Stimulated activated memory B cell treated with anti-CD40 and anti-IgM and Interleukin-4, amounts not matched to agents 10 μg/mL and 1 μg/mL and 100 μg/mL, for 72 hours (primary cell): ENCODE results near the gene SFR1.
"Not testable (repeated sequence)": the region's sequence is repeated elsewhere in the genome, so short reads cannot be mapped to it uniquely, and the experiment has no call there.

ENCODE experiments used
- ATAC-seq: fragments of 150-1000 bp; cut with Tn5 transposase; 2 replicates; pipeline ENCODE4 v1.10.0; 2021
- H3K27ac Mint-ChIP-seq: one replicate; pipeline ENCODE4 v1.8.0; 2022; ENCODE audit warnings: mild to moderate bottlenecking, mixed read lengths
- H3K27me3 Mint-ChIP-seq: one replicate; pipeline ENCODE4 v1.8.0; 2022; ENCODE audit warnings: mixed read lengths
- H3K36me3 Mint-ChIP-seq: one replicate; pipeline ENCODE4 v1.8.0; 2022; ENCODE audit warnings: mixed read lengths
- H3K4me1 Mint-ChIP-seq: one replicate; pipeline ENCODE4 v1.8.0; 2022; ENCODE audit warnings: mixed read lengths
- H3K4me3 Mint-ChIP-seq: one replicate; pipeline ENCODE4 v1.8.0; 2022; ENCODE audit warnings: mild to moderate bottlenecking, moderate library complexity, mixed read lengths
- H3K9me3 Mint-ChIP-seq: one replicate; pipeline ENCODE4 v1.8.0; 2022; ENCODE audit warnings: mixed read lengths

SFR1 gene

GRCh38 chr10:104123397-104123796, 1.4 kb downstream of the SFR1 start:
- Mint-ChIP-seq H3K36me3 (peaks cover 9% of the 10 kb centered on the region), H3K9me3 (no peaks in the 10 kb centered on the region), H3K27ac (no peak overlapping the region), H3K4me1 (peaks cover 21% of the 10 kb centered on the region), H3K4me3 (no peak overlapping the region), H3K27me3 (no peaks in the 10 kb centered on the region)
- no peak for ATAC-seq

GRCh38 chr10:104127411-104127810, 5.4 kb downstream of the SFR1 start:
- H3K4me1 Mint-ChIP-seq = peaks cover 11% of the 10 kb centered on the region
- ATAC-seq = no peak
- no peak overlapping the region for H3K27ac Mint-ChIP-seq
- H3K9me3 Mint-ChIP-seq = no peaks in the 10 kb centered on the region
- no peak overlapping the region for H3K4me3 Mint-ChIP-seq
- peaks cover 9% of the 10 kb centered on the region for H3K36me3 Mint-ChIP-seq
- peaks cover 3% of the 10 kb centered on the region for H3K27me3 Mint-ChIP-seq

- H3K4me1 Mint-ChIP-seq = peaks cover 6% of the 10 kb centered on the region
- H3K4me3 Mint-ChIP-seq = no peak overlapping the region
- H3K27ac Mint-ChIP-seq = no peak overlapping the region
- H3K27me3 Mint-ChIP-seq = peaks cover 11% of the 10 kb centered on the region
- no peak for ATAC-seq
- H3K36me3 Mint-ChIP-seq = peaks cover 9% of the 10 kb centered on the region
- H3K9me3 Mint-ChIP-seq = no peaks in the 10 kb centered on the region
Measured at GRCh38 chr10:104128214-104128613, 6.2 kb downstream of the SFR1 start.

- Mint-ChIP-seq H3K27me3 (peaks cover 22% of the 10 kb centered on the region), H3K4me3 (no peak overlapping the region), H3K36me3 (peaks cover 9% of the 10 kb centered on the region), H3K4me1 (peaks cover 6% of the 10 kb centered on the region), H3K9me3 (no peaks in the 10 kb centered on the region), H3K27ac (no peak overlapping the region)
- ATAC-seq = no peak
Measured at GRCh38 chr10:104130041-104130440, 8.1 kb downstream of the SFR1 start.

- H3K4me3 Mint-ChIP-seq = no peak overlapping the region
- no peak overlapping the region for H3K27ac Mint-ChIP-seq
- H3K4me1 Mint-ChIP-seq = no peaks in the 10 kb centered on the region
- ATAC-seq = no peak
- H3K36me3 Mint-ChIP-seq = no peaks in the 10 kb centered on the region
- no peaks in the 10 kb centered on the region for H3K9me3 Mint-ChIP-seq
- peaks cover 12% of the 10 kb centered on the region for H3K27me3 Mint-ChIP-seq
Measured at GRCh38 chr10:104138131-104138530, 16.2 kb downstream of the SFR1 start.

GRCh38 chr10:104139221-104139620, 17.2 kb downstream of the SFR1 start:
- no peak for ATAC-seq
- no peaks in the 10 kb centered on the region for H3K9me3 Mint-ChIP-seq
- no peak overlapping the region for H3K27ac Mint-ChIP-seq
- no peaks in the 10 kb centered on the region for H3K4me1 Mint-ChIP-seq
- peaks cover under 1% of the 10 kb centered on the region for H3K27me3 Mint-ChIP-seq
- H3K36me3 Mint-ChIP-seq = no peaks in the 10 kb centered on the region
- no peak overlapping the region for H3K4me3 Mint-ChIP-seq

- Mint-ChIP-seq H3K36me3 (no peaks in the 10 kb centered on the region), H3K27ac (no peak overlapping the region), H3K9me3 (no peaks in the 10 kb centered on the region), H3K4me3 (no peak overlapping the region), H3K4me1 (no peaks in the 10 kb centered on the region), H3K27me3 (no peaks in the 10 kb centered on the region)
- no peak for ATAC-seq
Measured at GRCh38 chr10:104142081-104142480, 20.1 kb downstream of the SFR1 start.

- ATAC-seq = no peak
- H3K9me3 Mint-ChIP-seq = no peaks in the 10 kb centered on the region
- H3K36me3 Mint-ChIP-seq = no peaks in the 10 kb centered on the region
- H3K4me1 Mint-ChIP-seq = no peaks in the 10 kb centered on the region
- H3K27ac Mint-ChIP-seq = no peak overlapping the region
- peaks cover 5% of the 10 kb centered on the region for H3K27me3 Mint-ChIP-seq
- H3K4me3 Mint-ChIP-seq = no peak overlapping the region
Measured at GRCh38 chr10:104143829-104144228, 21.9 kb downstream of the SFR1 start.

GRCh38 chr10:104144931-104145330, 23.0 kb downstream of the SFR1 start:
- Mint-ChIP-seq H3K9me3 (no peaks in the 10 kb centered on the region), H3K27me3 (peaks cover 16% of the 10 kb centered on the region), H3K4me1 (no peaks in the 10 kb centered on the region), H3K27ac (no peak overlapping the region), H3K4me3 (no peak overlapping the region), H3K36me3 (no peaks in the 10 kb centered on the region)
- ATAC-seq = no peak

- Mint-ChIP-seq H3K4me3 (no peak overlapping the region), H3K9me3 (peaks cover under 1% of the 10 kb centered on the region), H3K36me3 (peaks cover 3% of the 10 kb centered on the region), H3K4me1 (no peaks in the 10 kb centered on the region), H3K27ac (no peak overlapping the region), H3K27me3 (peaks cover 26% of the 10 kb centered on the region)
- ATAC-seq = no peak
Measured at GRCh38 chr10:104146882-104147281, 24.9 kb downstream of the SFR1 start.

GRCh38 chr10:104150139-104150538, 28.2 kb downstream of the SFR1 start:
- Mint-ChIP-seq H3K36me3 (peaks cover 10% of the 10 kb centered on the region), H3K9me3 (peaks cover 6% of the 10 kb centered on the region), H3K27me3 (peaks cover 44% of the 10 kb centered on the region), H3K27ac (no peak overlapping the region), H3K4me3 (no peak overlapping the region), H3K4me1 (no peaks in the 10 kb centered on the region)
- ATAC-seq = no peak

GRCh38 chr10:104151737-104152136, 29.8 kb downstream of the SFR1 start:
- H3K27me3 Mint-ChIP-seq = peaks cover 56% of the 10 kb centered on the region
- no peak overlapping the region for H3K27ac Mint-ChIP-seq
- H3K4me3 Mint-ChIP-seq = no peak overlapping the region
- peaks cover 6% of the 10 kb centered on the region for H3K9me3 Mint-ChIP-seq
- no peaks in the 10 kb centered on the region for H3K4me1 Mint-ChIP-seq
- peaks cover 10% of the 10 kb centered on the region for H3K36me3 Mint-ChIP-seq
- no peak for ATAC-seq

GRCh38 chr10:104155591-104155990, 33.6 kb downstream of the SFR1 start:
- ATAC-seq = no peak
- Mint-ChIP-seq H3K9me3 (peaks cover 6% of the 10 kb centered on the region), H3K4me1 (no peaks in the 10 kb centered on the region), H3K4me3 (no peak overlapping the region), H3K27me3 (peaks cover 43% of the 10 kb centered on the region), H3K27ac (no peak overlapping the region), H3K36me3 (peaks cover 10% of the 10 kb centered on the region)

- Mint-ChIP-seq H3K4me3 (no peak overlapping the region), H3K27me3 (peaks cover 48% of the 10 kb centered on the region), H3K36me3 (no peaks in the 10 kb centered on the region), H3K27ac (no peak overlapping the region), H3K9me3 (peaks cover 11% of the 10 kb centered on the region), H3K4me1 (no peaks in the 10 kb centered on the region)
- ATAC-seq = no peak
Measured at GRCh38 chr10:104170610-104171254, 48.8 kb downstream of the SFR1 start.

- not testable (repeated sequence) for H3K36me3 Mint-ChIP-seq, ATAC-seq, H3K27ac Mint-ChIP-seq, H3K4me3 Mint-ChIP-seq, H3K4me1 Mint-ChIP-seq
- Mint-ChIP-seq H3K27me3 (peaks cover 25% of the 10 kb centered on the region), H3K9me3 (peaks cover 11% of the 10 kb centered on the region)
Measured at GRCh38 chr10:104174136-104174535, 52.2 kb downstream of the SFR1 start.
